Neural crest cell (in vitro differentiated cells): ENCODE results near the gene DNM3. TPM values are rescaled to one million over a fixed set of nuclear protein-coding genes. Genes with fewer than 3 reads are reported as not detected.
"Not testable (repeated sequence)": the region's sequence is repeated elsewhere in the genome, so short reads cannot be mapped to it uniquely, and the experiment has no call there.

Experiments
- DNase-seq: peaks from one replicate; pipeline ENCODE4 v3.0.0; 2021; ENCODE audit warnings: low read depth, mixed read lengths, low spot score
- H3K27ac Mint-ChIP-seq: one replicate; pipeline ENCODE4 v1.8.0; 2021; ENCODE audit warnings: mild to moderate bottlenecking, mixed read lengths; ENCODE audit not compliant: unreplicated experiment
- H3K27me3 Mint-ChIP-seq: 2 replicates; pipeline ENCODE4 v1.8.0; 2021; ENCODE audit warnings: low read depth, mild to moderate bottlenecking, mixed read lengths
- H3K36me3 Mint-ChIP-seq: 2 replicates; pipeline ENCODE4 v1.8.0; 2021; ENCODE audit warnings: low read depth, mild to moderate bottlenecking, mixed read lengths
- H3K4me1 Mint-ChIP-seq: 2 replicates; pipeline ENCODE4 v1.8.0; 2021; ENCODE audit warnings: mixed read lengths
- H3K4me3 Mint-ChIP-seq: one replicate; pipeline ENCODE4 v1.8.0; 2021; ENCODE audit warnings: mild to moderate bottlenecking, mixed read lengths
- H3K9me3 Mint-ChIP-seq: 2 replicates; pipeline ENCODE4 v1.8.0; 2021; ENCODE audit warnings: mixed read lengths
- CTCF ChIP-seq: fragments of 200-600 bp; sonication (generic); conservative IDR thresholded peaks from 2 replicates; pipeline ENCODE4 v1.5.0; 2021; ENCODE audit warnings: antibody characterized with exemption, mild to moderate bottlenecking
- total RNA-seq: library from RNA; stranded (reverse); gene quantifications from 2 replicates; pipeline ENCODE4 v1.2.1, GENCODE V29; 2021

Gene DNM3
- total RNA-seq, 1 donor from 2014 or later: 3.5 TPM

GRCh38 chr1:172360985-172361384, 519.7 kb downstream of the DNM3 start:
- Mint-ChIP-seq H3K4me3 (no peak overlapping the region), H3K36me3 (peaks cover 2% of the 10 kb centered on the region), H3K4me1 (peaks cover 44% of the 10 kb centered on the region), H3K27me3 (no peaks in the 10 kb centered on the region), H3K9me3 (no peaks in the 10 kb centered on the region), H3K27ac (no peak overlapping the region)
- no peak for DNase-seq
- TF ChIP-seq CTCF: no peak

DNA sequence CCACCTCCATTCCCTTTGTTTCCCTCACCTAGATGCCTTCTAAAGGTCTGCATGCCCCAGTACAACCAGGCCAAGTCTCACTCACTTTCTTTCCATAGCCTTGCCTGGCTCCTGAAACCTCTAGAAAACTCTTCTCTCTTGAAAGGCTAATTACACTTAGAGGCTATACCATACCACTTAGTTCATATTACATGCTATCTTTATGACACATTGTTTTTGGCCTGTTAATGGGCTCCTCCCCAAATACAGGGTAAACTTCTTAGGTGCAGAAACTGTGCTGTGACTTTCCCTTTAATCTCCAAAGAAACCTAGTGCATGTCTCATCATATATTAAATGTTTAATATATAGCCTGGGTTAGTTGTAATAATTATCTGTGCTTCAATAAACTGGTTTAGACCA, 522.6 kb downstream of the DNM3 start:
- peaks cover 13% of the 10 kb centered on the region for H3K36me3 Mint-ChIP-seq
- peaks cover 22% of the 10 kb centered on the region for H3K4me1 Mint-ChIP-seq
- TF ChIP-seq CTCF: no peak
- peaks cover 12% of the 10 kb centered on the region for H3K9me3 Mint-ChIP-seq
- H3K27me3 Mint-ChIP-seq: no peaks in the 10 kb centered on the region
- DNase-seq: no peak
- no peak overlapping the region for H3K27ac Mint-ChIP-seq
- no peak overlapping the region for H3K4me3 Mint-ChIP-seq

DNA sequence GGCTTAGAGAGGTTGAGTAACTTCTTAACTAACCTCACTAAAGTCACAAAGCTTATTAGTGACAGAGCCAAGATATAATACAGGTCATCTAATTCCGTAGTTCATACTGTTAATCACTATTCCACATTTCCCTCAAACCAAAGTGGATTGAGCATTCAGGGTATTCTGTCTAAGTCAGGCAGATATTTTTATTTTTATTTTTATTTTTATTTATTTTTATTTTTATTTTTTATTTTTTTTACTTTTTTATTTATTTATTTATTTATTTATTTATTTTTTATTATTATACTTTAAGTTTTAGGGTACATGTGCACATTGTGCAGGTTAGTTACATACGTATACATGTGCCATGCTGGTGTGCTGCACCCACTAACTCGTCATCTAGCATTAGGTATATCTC, 530.3 kb downstream of the DNM3 start:
- Mint-ChIP-seq H3K9me3 (peaks cover 12% of the 10 kb centered on the region), H3K36me3 (peaks cover 10% of the 10 kb centered on the region)
- not testable (repeated sequence) for H3K4me1 Mint-ChIP-seq, H3K27me3 Mint-ChIP-seq, DNase-seq, H3K4me3 Mint-ChIP-seq, H3K27ac Mint-ChIP-seq

- H3K4me1 Mint-ChIP-seq: peaks cover 5% of the 10 kb centered on the region
- no peak for DNase-seq
- no peak overlapping the region for H3K27ac Mint-ChIP-seq
- H3K9me3 Mint-ChIP-seq: no peaks in the 10 kb centered on the region
- no peak for TF ChIP-seq CTCF
- no peaks in the 10 kb centered on the region for H3K27me3 Mint-ChIP-seq
- H3K4me3 Mint-ChIP-seq: no peak overlapping the region
- no peaks in the 10 kb centered on the region for H3K36me3 Mint-ChIP-seq
Observed at GRCh38 chr1:172373864-172374263, 532.6 kb downstream of the DNM3 start.

GRCh38 chr1:172375211-172375631, 533.9 kb downstream of the DNM3 start:
- Mint-ChIP-seq H3K27me3 (no peaks in the 10 kb centered on the region), H3K36me3 (no peaks in the 10 kb centered on the region), H3K27ac (no peak overlapping the region), H3K4me1 (peaks cover 7% of the 10 kb centered on the region), H3K4me3 (no peak overlapping the region), H3K9me3 (no peaks in the 10 kb centered on the region)
- TF ChIP-seq CTCF: no peak
- no peak for DNase-seq

DNA sequence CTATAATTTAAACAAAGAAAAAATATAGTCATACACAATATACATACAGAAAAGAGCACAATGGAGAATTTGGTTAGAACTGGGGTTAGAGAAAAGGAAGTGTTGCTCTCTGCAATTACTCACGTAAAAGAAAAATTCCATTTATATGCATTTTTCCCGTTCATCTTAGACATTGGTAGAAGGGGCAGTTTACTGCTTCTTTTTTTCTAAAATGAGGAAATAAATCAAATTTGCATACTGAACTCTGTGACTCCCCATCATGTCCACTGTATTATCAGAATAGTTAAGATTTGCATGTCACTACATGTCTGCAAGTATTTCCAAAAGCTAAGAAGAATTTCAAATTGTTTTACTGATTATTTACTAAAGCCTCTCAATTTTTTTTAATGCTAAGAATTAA, 535.1 kb downstream of the DNM3 start:
- Mint-ChIP-seq H3K4me1 (peaks cover 17% of the 10 kb centered on the region), H3K9me3 (no peaks in the 10 kb centered on the region), H3K4me3 (no peak overlapping the region), H3K27ac (no peak overlapping the region), H3K27me3 (no peaks in the 10 kb centered on the region), H3K36me3 (no peaks in the 10 kb centered on the region)
- TF ChIP-seq CTCF: no peak
- DNase-seq: no peak
